Measurements from ENCODE around the gene ZFYVE16.
"Not testable (repeated sequence)": the region's sequence is repeated elsewhere in the genome, so short reads cannot be mapped to it uniquely, and the experiment has no call there.

The ZFYVE16 gene

GRCh38 chr5:80382488-80382887 lies 25.4 kb upstream of the ZFYVE16 start:
- Histone ChIP-seq H3K9ac (no peak overlapping the region), H3K27me3 (ENCODE audit: insufficient read depth, low read depth) (no peaks in the 10 kb centered on the region), H2AFZ (ENCODE audit: low read depth) (no peak overlapping the region), H3K4me3 (IDR thresholded peaks at IDR 0.05; ENCODE audit: insufficient read depth, low read depth, low read length) (no peak overlapping the region), H3K4me2 (no peak overlapping the region), H3K27ac (no peak overlapping the region), H4K20me1 (ENCODE audit: insufficient read depth) (no peaks in the 10 kb centered on the region), H3K79me2 (ENCODE audit: insufficient read depth, low read depth) (no peaks in the 10 kb centered on the region), H3K4me1 (ENCODE audit: low read depth, poor library complexity, severe bottlenecking) (no peaks in the 10 kb centered on the region), H3K36me3 (ENCODE audit: insufficient read depth) (no peaks in the 10 kb centered on the region)
- TF ChIP-seq CTCF (conservative IDR thresholded peaks at IDR 0.05; ENCODE audit: low read depth, low read length) = no peak

DNA sequence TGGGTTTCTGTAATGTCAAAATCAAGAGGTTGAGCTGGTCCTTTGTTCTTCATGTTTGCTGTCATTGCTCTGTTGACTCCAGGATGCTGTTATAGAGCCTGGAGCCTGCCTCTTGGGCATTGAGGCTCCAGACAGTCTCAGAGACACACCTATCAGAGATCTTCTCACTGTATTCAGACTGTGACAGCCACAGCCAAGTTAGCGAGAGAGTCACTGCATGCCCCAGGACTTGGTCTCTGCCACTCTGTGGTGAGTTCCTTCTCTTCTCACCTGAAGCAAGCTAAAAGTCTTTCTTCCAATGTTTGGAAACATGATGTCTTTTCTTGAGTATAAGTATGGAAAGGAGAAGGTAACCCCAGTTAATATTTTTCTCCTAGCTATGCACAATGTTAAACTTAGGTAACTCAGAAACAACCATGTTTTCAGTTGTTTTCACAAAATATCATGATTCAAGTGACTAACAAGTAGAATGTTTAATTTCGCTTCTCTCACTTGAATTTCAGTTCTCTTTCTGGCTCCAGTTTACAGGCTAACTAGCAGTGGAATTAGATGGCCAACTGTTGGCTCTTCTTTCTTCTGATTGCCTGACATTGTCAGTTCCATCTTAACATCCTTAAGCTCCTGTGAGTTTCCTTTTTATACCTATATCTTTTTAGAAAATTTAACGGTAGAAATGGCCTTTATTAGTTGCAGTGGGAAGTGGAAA lies 20.6 kb upstream of the ZFYVE16 start:
- TF ChIP-seq CTCF (conservative IDR thresholded peaks at IDR 0.05; ENCODE audit: low read depth, low read length) = no peak
- no peaks in the 10 kb centered on the region for H3K4me1 ChIP-seq (ENCODE audit: low read depth, poor library complexity, severe bottlenecking)
- no peak overlapping the region for H3K4me3 ChIP-seq (IDR thresholded peaks at IDR 0.05; ENCODE audit: insufficient read depth, low read depth, low read length)
- H2AFZ ChIP-seq (ENCODE audit: low read depth) = no peak overlapping the region
- H3K36me3 ChIP-seq (ENCODE audit: insufficient read depth) = no peaks in the 10 kb centered on the region
- H3K4me2 ChIP-seq = no peak overlapping the region
- H3K27me3 ChIP-seq (ENCODE audit: insufficient read depth, low read depth) = no peaks in the 10 kb centered on the region
- no peaks in the 10 kb centered on the region for H4K20me1 ChIP-seq (ENCODE audit: insufficient read depth)
- H3K27ac ChIP-seq = no peak overlapping the region
- no peaks in the 10 kb centered on the region for H3K79me2 ChIP-seq (ENCODE audit: insufficient read depth, low read depth)
- H3K9ac ChIP-seq = no peak overlapping the region

GRCh38 chr5:80389580-80389979 lies 18.3 kb upstream of the ZFYVE16 start:
- no peak overlapping the region for H3K4me2 ChIP-seq
- no peaks in the 10 kb centered on the region for H3K79me2 ChIP-seq (ENCODE audit: insufficient read depth, low read depth)
- no peaks in the 10 kb centered on the region for H3K4me1 ChIP-seq (ENCODE audit: low read depth, poor library complexity, severe bottlenecking)
- H3K9ac ChIP-seq = no peak overlapping the region
- H3K27ac ChIP-seq = no peak overlapping the region
- H3K27me3 ChIP-seq (ENCODE audit: insufficient read depth, low read depth) = no peaks in the 10 kb centered on the region
- H3K36me3 ChIP-seq (ENCODE audit: insufficient read depth) = no peaks in the 10 kb centered on the region
- no peaks in the 10 kb centered on the region for H4K20me1 ChIP-seq (ENCODE audit: insufficient read depth)
- H3K4me3 ChIP-seq (IDR thresholded peaks at IDR 0.05; ENCODE audit: insufficient read depth, low read depth, low read length) = no peak overlapping the region
- H2AFZ ChIP-seq (ENCODE audit: low read depth) = no peak overlapping the region
- no peak for TF ChIP-seq CTCF (conservative IDR thresholded peaks at IDR 0.05; ENCODE audit: low read depth, low read length)

DNA sequence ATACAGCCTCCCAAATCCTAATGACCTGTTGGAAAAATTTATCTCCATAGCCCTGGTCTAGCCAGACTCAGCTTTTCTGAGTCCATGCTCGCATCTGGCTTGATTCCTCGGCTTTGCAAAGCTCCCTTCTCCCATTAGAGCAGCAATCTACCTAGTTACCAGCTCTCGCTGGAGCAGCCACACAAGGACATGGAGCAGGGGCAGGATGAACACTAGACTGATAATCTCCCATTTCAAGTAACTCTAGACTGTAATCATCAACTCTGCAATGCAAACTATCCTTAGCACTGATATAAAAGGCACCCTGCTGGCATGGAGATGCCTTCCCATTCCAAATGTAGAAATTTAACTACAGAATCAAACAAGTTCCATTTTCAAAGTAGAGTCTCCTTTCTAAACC lies 17.5 kb upstream of the ZFYVE16 start:
- not testable (repeated sequence) for H3K4me3 ChIP-seq (IDR thresholded peaks at IDR 0.05; ENCODE audit: insufficient read depth, low read depth, low read length); H3K36me3 ChIP-seq (ENCODE audit: insufficient read depth); H3K9ac ChIP-seq; H4K20me1 ChIP-seq (ENCODE audit: insufficient read depth); H3K79me2 ChIP-seq (ENCODE audit: insufficient read depth, low read depth); H2AFZ ChIP-seq (ENCODE audit: low read depth); H3K4me1 ChIP-seq (ENCODE audit: low read depth, poor library complexity, severe bottlenecking); H3K27ac ChIP-seq; H3K27me3 ChIP-seq (ENCODE audit: insufficient read depth, low read depth); H3K4me2 ChIP-seq

- H3K27ac ChIP-seq; H3K4me1 ChIP-seq (ENCODE audit: low read depth, poor library complexity, severe bottlenecking); H2AFZ ChIP-seq (ENCODE audit: low read depth); H3K4me3 ChIP-seq (IDR thresholded peaks at IDR 0.05; ENCODE audit: insufficient read depth, low read depth, low read length); H3K79me2 ChIP-seq (ENCODE audit: insufficient read depth, low read depth); H3K27me3 ChIP-seq (ENCODE audit: insufficient read depth, low read depth); H3K36me3 ChIP-seq (ENCODE audit: insufficient read depth); H4K20me1 ChIP-seq (ENCODE audit: insufficient read depth); H3K9ac ChIP-seq; H3K4me2 ChIP-seq: not testable (repeated sequence)
These were observed 16.6 kb upstream of the ZFYVE16 start for GRCh38 chr5:80391267-80391666.
